Right renal pelvis (tissue), 4 donors: ENCODE measurements around the gene WWTR1. TPM values are rescaled to one million over a fixed set of nuclear protein-coding genes. Genes with fewer than 3 reads are reported as not detected.

Experiments
- DNase-seq, 4 donors: peaks; one replicate each; pipeline ENCODE4 v3.0.0-alpha.2; 2013; ENCODE audit warnings: low read depth in 4 of 4, low spot score in 3 of 4, missing footprints in 1 of 4
- polyA plus RNA-seq, 4 donors: library from polyadenylated mRNA; unstranded; fragments of 120-200 nt; gene quantifications; one replicate each; pipeline ENCODE4 v1.2.1, GENCODE V29; 2013; ENCODE audit not compliant: insufficient read length in 4 of 4

Gene WWTR1
- polyA plus RNA-seq, 4 donors: 93.4 to 109 (median 108) TPM

- DNase-seq: no peak
These were observed 58.6 kb downstream of the WWTR1 start for GRCh38 chr3:149599236-149599635.

GRCh38 chr3:149596134-149596770, 61.6 kb downstream of the WWTR1 start:
- DNase-seq: no peak

GRCh38 chr3:149593418-149594160, 64.2 kb downstream of the WWTR1 start:
- no peak for DNase-seq

GRCh38 chr3:149592758-149593240, 65.0 kb downstream of the WWTR1 start:
- no peak for DNase-seq

GRCh38 chr3:149590691-149591441, 67.0 kb downstream of the WWTR1 start:
- DNase-seq: no peak

- DNase-seq: no peak
These were observed 68.5 kb downstream of the WWTR1 start for GRCh38 chr3:149589332-149589731.

GRCh38 chr3:149588909-149589308, 68.9 kb downstream of the WWTR1 start:
- DNase-seq: no peak

- no peak for DNase-seq
These were observed 70.4 kb downstream of the WWTR1 start for GRCh38 chr3:149587383-149587782.

- no peak for DNase-seq
These were observed 71.0 kb downstream of the WWTR1 start for GRCh38 chr3:149586871-149587270.

- DNase-seq: no peak
These were observed 72.5 kb downstream of the WWTR1 start for GRCh38 chr3:149585401-149585726.

GRCh38 chr3:149583921-149584635, 73.7 kb downstream of the WWTR1 start:
- no peak for DNase-seq

GRCh38 chr3:149582395-149582794, 75.4 kb downstream of the WWTR1 start:
- DNase-seq: no peak

GRCh38 chr3:149581681-149582370, 76.0 kb downstream of the WWTR1 start:
- no peak for DNase-seq

GRCh38 chr3:149581248-149581647, 76.6 kb downstream of the WWTR1 start:
- no peak for DNase-seq

- no peak for DNase-seq
These were observed 77.8 kb downstream of the WWTR1 start for GRCh38 chr3:149579838-149580542.

- DNase-seq: no peak
These were observed 78.7 kb downstream of the WWTR1 start for GRCh38 chr3:149579161-149579560.

- no peak for DNase-seq
These were observed 80.0 kb downstream of the WWTR1 start for GRCh38 chr3:149577801-149578200.

GRCh38 chr3:149575961-149576564, 81.8 kb downstream of the WWTR1 start:
- peak in 1 of 4 donors; percentile 23 for DNase-seq

GRCh38 chr3:149575213-149575960, 82.4 kb downstream of the WWTR1 start:
- DNase-seq: no peak
